HCT116 (cell line): ENCODE results near the gene SH3TC1. TPM values are rescaled to one million over a fixed set of nuclear protein-coding genes. Genes with fewer than 3 reads are reported as not detected.

Experiments
- ATAC-seq: fragments of 200-7000 bp; cut with Tn5 transposase; 2 replicates; pipeline ENCODE4 v1.9.1; 2020; ENCODE audit warnings: mild to moderate bottlenecking, moderate library complexity
- BruUV-seq: library from RNA; stranded (reverse); fragments of 400-500 nt; replicated peaks from 2 replicates; lab custom pipeline; 2021; lab: Mats Ljungman, UMichigan
- CTCF ChIA-PET: fragments of 300-600 bp; sonication (Branson Sonifier 250); formaldehyde crosslinking; loops from one replicate; lab custom pipeline; 2021; ENCODE audit warnings: antibody characterized with exemption; lab: Charles Lee
- POLR2A ChIA-PET: fragments of 300-600, 350-600 bp; sonication (Branson Sonifier 250); formaldehyde crosslinking; loops from one replicate; lab custom pipeline; 2021; ENCODE audit warnings: antibody characterized with exemption; lab: Charles Lee
- RAD21 ChIA-PET, 2 experiments: fragments of 300-600 bp; sonication (Branson Sonifier 250); formaldehyde crosslinking; loops; one replicate each; lab custom pipeline; 2023; ENCODE audit warnings: low total read pairs in 2 of 2; ENCODE audit not compliant: uncharacterized antibody in 2 of 2, unreplicated experiment in 2 of 2, low non-redundant PET in 1 of 2; lab: Charles Lee
- DNase-seq: peaks from one replicate; pipeline ENCODE4 v3.0.0-alpha.2; 2010; ENCODE audit warnings: low read depth, low spot score
- H2AFZ ChIP-seq: fragments of 200-600 bp; shearing (Covaris generic), sonication (generic); 2 replicates; pipeline ENCODE4 v1.6.1; 2017; ENCODE audit warnings: low read depth, mixed run types, mixed read lengths, antibody characterized with exemption, low read length; ENCODE audit not compliant: poor library complexity, severe bottlenecking
- H3K27ac ChIP-seq: 2 replicates; pipeline ENCODE4 v1.5.1; 2012; ENCODE audit warnings: low read depth, low read length
- H3K27me3 ChIP-seq: fragments of 200-600 bp; sonication (generic); 2 replicates; pipeline ENCODE4 v1.6.1; 2016; ENCODE audit warnings: mixed run types, low read length, mixed read lengths; ENCODE audit not compliant: insufficient read depth
- H3K36me3 ChIP-seq, 2 experiments: fragments of 200-500 bp in 1 of 2; fragments of 200-600 bp in 1 of 2; sonication (Bioruptor generic) in 1 of 2; sonication (generic) in 1 of 2; 2 replicates each; pipeline versions ENCODE4 v1.5.1 to v1.6.1; 2014 to 2016; ENCODE audit warnings: low read length in 2 of 2, inconsistent platforms in 1 of 2, mixed read lengths in 1 of 2, mixed run types in 1 of 2; ENCODE audit not compliant: insufficient read depth in 2 of 2, control insufficient read depth in 1 of 2
- H3K4me1 ChIP-seq, 2 experiments: fragments of 200-600 bp in 1 of 2; sonication (generic) in 1 of 2; 2 replicates each; pipeline versions ENCODE4 v1.5.1 to v1.6.1; 2012 to 2017; ENCODE audit warnings: low read length in 2 of 2, inconsistent platforms in 1 of 2, mild to moderate bottlenecking in 1 of 2, mixed read lengths in 1 of 2, mixed run types in 1 of 2, moderate library complexity in 1 of 2; ENCODE audit not compliant: insufficient read depth in 2 of 2, control insufficient read depth in 1 of 2
- H3K4me2 ChIP-seq: fragments of 200-600 bp; sonication (generic); 2 replicates; pipeline ENCODE4 v1.6.1; 2017; ENCODE audit warnings: mixed run types, low read length, mixed read lengths
- H3K4me3 ChIP-seq, 2 experiments: fragments of 200-600 bp in 1 of 2; sonication (generic) in 1 of 2; replicated peaks in 1 of 2; 2 replicates each; pipeline ENCODE4 v1.5.1; 2011 to 2016; ENCODE audit warnings: low read length in 2 of 2, control low read depth in 1 of 2, low read depth in 1 of 2, mild to moderate bottlenecking in 1 of 2, mixed read lengths in 1 of 2, mixed run types in 1 of 2
- H3K79me2 ChIP-seq: fragments of 200-600 bp; sonication (generic); 2 replicates; pipeline ENCODE4 v1.6.1; 2017; ENCODE audit warnings: mild to moderate bottlenecking, mixed run types, low read length, moderate library complexity, mixed read lengths; ENCODE audit not compliant: insufficient read depth
- H3K9ac ChIP-seq: fragments of 200-600 bp; sonication (generic); 2 replicates; pipeline ENCODE4 v1.6.1; 2016; ENCODE audit warnings: low read length, mixed read lengths
- H3K9me2 ChIP-seq: fragments of 200-600 bp; sonication (generic), shearing (Covaris generic); 2 replicates; pipeline ENCODE4 v1.6.1; 2017; ENCODE audit warnings: mixed run types, mild to moderate bottlenecking, moderate library complexity; ENCODE audit not compliant: insufficient read depth
- H3K9me3 ChIP-seq, 2 experiments: fragments of 200-500 bp in 1 of 2; fragments of 200-600 bp in 1 of 2; sonication (Bioruptor generic) in 1 of 2; sonication (generic) in 1 of 2; 2 replicates each; pipeline ENCODE4 v1.6.1; 2014 to 2017; ENCODE audit warnings: low read length in 2 of 2, mixed read lengths in 2 of 2, inconsistent platforms in 1 of 2, low read depth in 1 of 2, mild to moderate bottlenecking in 1 of 2, mixed run types in 1 of 2, moderate library complexity in 1 of 2; ENCODE audit not compliant: control insufficient read depth in 1 of 2, insufficient read depth in 1 of 2
- H4K20me1 ChIP-seq: fragments of 200-600 bp; sonication (generic), shearing (Covaris generic); 2 replicates; pipeline ENCODE4 v1.6.1; 2017; ENCODE audit warnings: mixed run types, mild to moderate bottlenecking, moderate library complexity; ENCODE audit not compliant: insufficient read depth
- ELF1 ChIP-seq: IDR thresholded peaks from 2 replicates; pipeline ENCODE4 v1.6.1; 2012; ENCODE audit warnings: low read depth, borderline replicate concordance
- EZH2 ChIP-seq: fragments of 200-600 bp; sonication (generic); IDR thresholded peaks from 2 replicates; pipeline ENCODE4 v1.6.1; 2017; ENCODE audit warnings: antibody characterized with exemption, mixed run types
- FOSL1 ChIP-seq: IDR thresholded peaks from 2 replicates; pipeline ENCODE4 v1.6.1; 2012; ENCODE audit warnings: low read depth
- JUND ChIP-seq: IDR thresholded peaks from 2 replicates; pipeline ENCODE4 v1.6.1; 2012
- POLR2AphosphoS5 ChIP-seq: IDR thresholded peaks from 2 replicates; pipeline ENCODE4 v1.6.1; 2011; ENCODE audit warnings: mild to moderate bottlenecking, low read depth, low read length, moderate library complexity
- RAD21 ChIP-seq: IDR thresholded peaks from 2 replicates; pipeline ENCODE4 v1.6.1; 2012; ENCODE audit warnings: low read depth, mild to moderate bottlenecking
- SP1 ChIP-seq: IDR thresholded peaks from 2 replicates; pipeline ENCODE4 v1.6.1; 2012; ENCODE audit warnings: low read depth
- SRF ChIP-seq: IDR thresholded peaks from 2 replicates; pipeline ENCODE4 v1.6.1; 2012; ENCODE audit warnings: low read depth
- ZFX ChIP-seq: fragments of 450-650 bp; IDR thresholded peaks from 2 replicates; pipeline ENCODE4 v1.6.1; 2017
- intact Hi-C: fragments of 100-400 bp; cut with micrococcal nuclease; formaldehyde crosslinking; loops from 2 replicates; pipeline ENCODE4 v1.10.0; 2022
- total RNA-seq: library from RNA; stranded (reverse); gene quantifications from one replicate; pipeline ENCODE4 v1.2.1, GENCODE V29; 2021; ENCODE audit not compliant: unreplicated experiment
- TF ChIP-seq, protein P1 (sequence below), 3 experiments: fragments of 200-600 bp in 1 of 3; sonication (generic) in 1 of 3; IDR thresholded peaks in 2 of 3; conservative IDR thresholded peaks in 1 of 3; 2 replicates each; pipeline ENCODE4 v1.5.1; 2012 to 2017; ENCODE audit warnings: low read depth in 2 of 3, low read length in 2 of 3, antibody characterized with exemption in 1 of 3, borderline replicate concordance in 1 of 3, control low read depth in 1 of 3, mild to moderate bottlenecking in 1 of 3, mixed read lengths in 1 of 3, mixed run types in 1 of 3, moderate library complexity in 1 of 3; ENCODE audit not compliant: insufficient read depth in 1 of 3
- TF ChIP-seq, protein P2 (sequence below): IDR thresholded peaks from 2 replicates; pipeline ENCODE4 v1.6.1; 2012

The SH3TC1 gene
- total RNA-seq, 1 experiment from 2014 or later, result 12.5 TPM

DNA sequence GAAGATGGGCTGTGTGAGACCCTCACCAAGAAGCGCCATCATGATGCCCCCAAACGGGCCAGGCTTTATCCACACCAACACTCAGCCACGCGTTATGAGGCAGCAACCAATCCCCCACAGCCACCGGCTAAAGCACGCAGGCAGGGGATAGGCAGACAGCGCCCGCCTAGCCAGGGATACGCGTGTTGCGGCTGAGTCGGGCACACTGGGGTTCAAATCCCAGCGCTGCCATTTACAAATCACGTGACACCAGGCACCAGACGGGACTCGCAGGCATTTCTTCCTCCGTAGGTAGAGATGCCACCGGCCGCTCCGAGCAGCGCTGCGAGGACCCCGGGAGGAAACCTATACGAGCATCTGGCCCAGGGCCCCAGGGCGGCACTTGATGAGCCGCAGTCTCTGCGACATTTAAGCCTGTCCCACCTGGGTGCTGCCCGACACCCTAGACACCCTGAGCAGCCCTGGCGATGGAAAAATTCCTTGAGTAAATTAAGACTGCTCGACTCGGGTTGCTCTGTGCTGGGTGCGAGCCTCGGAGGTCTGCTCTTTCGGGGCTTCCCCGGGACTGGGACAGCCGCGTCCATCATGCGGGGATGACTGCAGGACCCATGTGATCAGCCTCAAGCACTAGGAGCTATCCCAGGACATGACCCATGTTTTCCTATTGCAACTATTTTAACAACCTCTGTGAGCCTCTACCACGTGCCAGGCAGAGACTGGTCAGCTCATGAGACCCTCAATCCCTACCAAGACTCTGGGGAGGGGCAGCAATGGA is 46.8 kb upstream of the SH3TC1 start:
- intact Hi-C loops, result no loop called here
- RAD21 ChIA-PET, result no interaction called here
- Histone ChIP-seq H3K79me2 (no peaks in the 10 kb centered on the region), H4K20me1 (no peaks in the 10 kb centered on the region), H2AFZ (no peak overlapping the region), H3K27ac (no peak overlapping the region), H3K4me1 (peaks cover 0 to 12% of the 10 kb centered on the region in 2 experiments; a peak in 3 of 4 replicates), H3K4me3 (no peak overlapping the region), H3K9ac (no peak overlapping the region), H3K9me2 (no peaks in the 10 kb centered on the region), H3K36me3 (no peaks in the 10 kb centered on the region), H3K4me2 (no peak overlapping the region), H3K9me3 (no peaks in the 10 kb centered on the region), H3K27me3 (no peaks in the 10 kb centered on the region)
- no peak for TF ChIP-seq ZFX
- no peak for TF ChIP-seq RAD21
- no peak for TF ChIP-seq SP1
- no peak for TF ChIP-seq JUND
- TF ChIP-seq ELF1, result no peak
- TF ChIP-seq, protein P1, sequence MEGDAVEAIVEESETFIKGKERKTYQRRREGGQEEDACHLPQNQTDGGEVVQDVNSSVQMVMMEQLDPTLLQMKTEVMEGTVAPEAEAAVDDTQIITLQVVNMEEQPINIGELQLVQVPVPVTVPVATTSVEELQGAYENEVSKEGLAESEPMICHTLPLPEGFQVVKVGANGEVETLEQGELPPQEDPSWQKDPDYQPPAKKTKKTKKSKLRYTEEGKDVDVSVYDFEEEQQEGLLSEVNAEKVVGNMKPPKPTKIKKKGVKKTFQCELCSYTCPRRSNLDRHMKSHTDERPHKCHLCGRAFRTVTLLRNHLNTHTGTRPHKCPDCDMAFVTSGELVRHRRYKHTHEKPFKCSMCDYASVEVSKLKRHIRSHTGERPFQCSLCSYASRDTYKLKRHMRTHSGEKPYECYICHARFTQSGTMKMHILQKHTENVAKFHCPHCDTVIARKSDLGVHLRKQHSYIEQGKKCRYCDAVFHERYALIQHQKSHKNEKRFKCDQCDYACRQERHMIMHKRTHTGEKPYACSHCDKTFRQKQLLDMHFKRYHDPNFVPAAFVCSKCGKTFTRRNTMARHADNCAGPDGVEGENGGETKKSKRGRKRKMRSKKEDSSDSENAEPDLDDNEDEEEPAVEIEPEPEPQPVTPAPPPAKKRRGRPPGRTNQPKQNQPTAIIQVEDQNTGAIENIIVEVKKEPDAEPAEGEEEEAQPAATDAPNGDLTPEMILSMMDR (IDR thresholded peaks at IDR 0.05 in 2 of 3, conservative IDR thresholded peaks at IDR 0.05 in 1 of 3; ENCODE audit: borderline replicate concordance in 1 of 3, insufficient read depth in 1 of 3, low read depth in 2 of 3, low read length in 2 of 3), result no peak
- no peak for TF ChIP-seq FOSL1
- TF ChIP-seq POLR2AphosphoS5, result no peak
- TF ChIP-seq, protein P2, sequence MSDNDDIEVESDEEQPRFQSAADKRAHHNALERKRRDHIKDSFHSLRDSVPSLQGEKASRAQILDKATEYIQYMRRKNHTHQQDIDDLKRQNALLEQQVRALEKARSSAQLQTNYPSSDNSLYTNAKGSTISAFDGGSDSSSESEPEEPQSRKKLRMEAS, result no peak
- no peak for TF ChIP-seq EZH2
- no peak for TF ChIP-seq SRF
- ATAC-seq (no peak), DNase-seq (no peak)
- CTCF ChIA-PET, result no interaction called here
- no TSS peak for BruUV-seq
- POLR2A ChIA-PET, result no interaction called here
